HG02798 (cell line): ENCODE measurements around the gene NUAK2.
"Not testable (repeated sequence)": the region's sequence is repeated elsewhere in the genome, so short reads cannot be mapped to it uniquely, and the experiment has no call there.

ENCODE experiments used
- ATAC-seq: cut with Tn5 transposase; IDR thresholded peaks from one replicate; pipeline ENCODE4 v1.9.1; 2021; ENCODE audit warnings: mild to moderate bottlenecking; ENCODE audit not compliant: unreplicated experiment, poor library complexity

The NUAK2 gene

GRCh38 chr1:205301205-205301821 lies 20.2 kb downstream of the NUAK2 start:
- ATAC-seq: no peak

DNA sequence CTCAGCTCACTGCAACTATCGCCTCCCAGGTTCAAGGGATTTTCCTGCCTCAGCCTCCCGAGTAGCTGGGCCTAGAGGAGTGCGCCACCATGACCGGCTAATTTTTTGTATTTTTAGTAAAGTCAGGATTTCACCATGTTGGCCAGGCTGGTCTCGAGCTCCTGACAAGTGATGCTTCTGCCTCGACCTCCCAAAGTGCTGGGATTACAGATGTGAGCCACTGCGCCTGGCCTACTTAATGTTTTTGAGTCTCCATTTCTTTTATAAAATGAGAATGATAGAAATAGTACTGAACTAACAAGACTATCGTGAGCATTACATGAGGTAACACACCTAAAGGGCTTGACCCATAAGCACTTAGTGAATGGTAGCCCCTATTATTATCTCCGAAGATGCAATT lies 21.4 kb downstream of the NUAK2 start:
- ATAC-seq: no peak

GRCh38 chr1:205298191-205298994 lies 23.2 kb downstream of the NUAK2 start:
- no peak for ATAC-seq

DNA sequence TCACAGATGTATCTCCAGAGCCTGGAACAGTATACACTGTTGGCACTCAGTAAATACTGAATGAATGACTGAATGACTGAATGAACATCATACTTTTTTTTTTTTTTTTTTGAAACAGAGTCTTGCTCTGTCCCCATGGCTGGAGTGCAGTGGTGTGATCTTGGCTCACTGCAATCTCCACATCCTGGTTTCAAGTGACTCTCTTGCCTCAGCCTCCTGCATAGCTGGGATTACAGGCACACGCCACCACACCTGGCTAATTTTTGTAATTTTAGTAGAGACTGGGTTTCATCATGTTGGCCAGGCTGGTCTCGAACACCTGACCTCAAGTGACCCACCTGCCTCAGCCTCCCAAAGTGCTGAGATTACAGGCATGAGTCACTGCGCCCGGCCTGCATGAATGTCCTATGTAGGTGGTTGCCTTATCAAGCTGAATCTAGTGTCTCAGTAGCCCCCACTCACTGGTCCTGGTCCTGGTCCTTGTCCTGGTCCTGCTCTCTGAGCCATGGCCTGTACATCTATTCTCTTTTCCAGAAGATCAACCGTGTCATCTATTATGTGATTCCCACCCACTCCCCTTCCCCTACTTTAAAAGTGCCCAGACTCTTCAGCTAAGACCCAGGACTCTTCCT lies 23.9 kb downstream of the NUAK2 start:
- not testable (repeated sequence) for ATAC-seq

GRCh38 chr1:205296154-205296553 lies 25.4 kb downstream of the NUAK2 start:
- no peak for ATAC-seq

DNA sequence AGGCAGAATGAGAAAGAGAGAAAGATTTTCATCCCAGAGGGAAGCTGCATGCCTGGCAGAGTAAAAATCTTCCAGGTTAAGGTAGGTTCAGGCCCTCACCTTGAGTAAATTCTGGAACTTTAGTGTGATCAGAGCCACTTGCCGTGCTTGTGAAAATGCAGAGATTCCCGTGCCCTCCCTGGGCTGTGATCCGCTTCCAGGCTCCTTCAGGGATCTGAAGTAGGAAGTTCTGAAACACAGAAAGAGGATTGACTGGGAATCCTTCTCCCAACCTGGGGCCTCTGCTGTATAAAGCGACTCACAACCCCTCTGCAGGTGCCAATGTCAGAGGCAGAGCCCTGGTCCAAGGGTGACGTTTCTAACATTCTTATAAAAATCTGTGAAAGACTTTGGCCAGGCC lies 26.6 kb downstream of the NUAK2 start:
- ATAC-seq: no peak

GRCh38 chr1:205294175-205294917 lies 27.2 kb downstream of the NUAK2 start:
- ATAC-seq: no peak

DNA sequence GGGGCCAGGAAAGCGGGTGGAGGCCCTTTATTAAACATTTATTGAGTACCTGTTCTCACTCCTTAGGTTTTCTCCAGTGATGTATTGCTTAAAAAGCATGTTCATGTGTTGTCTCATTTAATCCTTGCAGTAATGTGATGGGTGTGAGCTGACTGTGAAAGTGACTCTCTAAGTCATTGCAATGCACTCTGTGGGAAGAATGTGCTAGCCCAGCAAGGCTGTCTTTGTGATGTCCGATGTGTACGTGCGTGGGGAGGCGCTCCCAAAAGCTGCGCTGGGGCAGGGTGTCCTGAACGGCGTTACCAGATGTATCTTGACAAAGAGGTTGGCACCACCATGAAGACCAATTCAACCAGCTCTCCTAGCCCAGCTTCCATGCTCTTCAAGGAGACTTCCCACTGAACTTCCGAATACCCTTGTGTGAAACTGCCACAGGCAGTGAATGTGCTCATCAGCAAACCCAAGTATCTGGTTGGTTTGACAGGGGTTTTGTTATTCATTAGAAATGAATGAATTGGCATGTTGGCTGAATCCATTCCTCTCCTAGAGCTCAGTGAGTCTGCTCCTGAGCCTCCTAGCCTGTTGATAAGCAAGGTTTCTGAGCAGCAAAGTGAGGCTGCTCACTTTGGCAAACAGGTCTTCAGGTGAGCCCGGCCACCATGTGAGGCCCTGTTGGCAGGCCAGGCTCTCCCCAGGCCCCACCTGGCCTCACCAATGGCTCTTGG lies 28.0 kb downstream of the NUAK2 start:
- ATAC-seq: no peak

DNA sequence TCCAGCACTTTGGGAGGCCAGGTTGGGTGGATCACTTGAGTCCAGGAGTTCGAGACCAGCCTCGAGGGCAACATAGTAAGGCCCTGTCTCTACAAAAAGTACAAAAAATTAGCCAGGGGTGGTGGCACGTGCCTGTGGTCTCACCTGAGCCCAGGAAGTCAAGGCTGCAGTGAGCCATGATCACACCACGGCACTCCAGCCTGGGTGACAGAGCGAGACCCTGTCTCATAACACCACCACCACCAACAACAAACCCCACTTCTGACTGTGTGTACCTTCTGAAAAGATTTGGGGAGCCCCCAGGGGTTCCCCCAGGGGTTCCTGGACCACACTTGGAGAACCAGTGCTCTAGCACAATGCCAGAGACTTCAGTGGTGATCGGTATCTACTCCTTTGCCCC lies 29.9 kb downstream of the NUAK2 start:
- ATAC-seq: no peak

DNA sequence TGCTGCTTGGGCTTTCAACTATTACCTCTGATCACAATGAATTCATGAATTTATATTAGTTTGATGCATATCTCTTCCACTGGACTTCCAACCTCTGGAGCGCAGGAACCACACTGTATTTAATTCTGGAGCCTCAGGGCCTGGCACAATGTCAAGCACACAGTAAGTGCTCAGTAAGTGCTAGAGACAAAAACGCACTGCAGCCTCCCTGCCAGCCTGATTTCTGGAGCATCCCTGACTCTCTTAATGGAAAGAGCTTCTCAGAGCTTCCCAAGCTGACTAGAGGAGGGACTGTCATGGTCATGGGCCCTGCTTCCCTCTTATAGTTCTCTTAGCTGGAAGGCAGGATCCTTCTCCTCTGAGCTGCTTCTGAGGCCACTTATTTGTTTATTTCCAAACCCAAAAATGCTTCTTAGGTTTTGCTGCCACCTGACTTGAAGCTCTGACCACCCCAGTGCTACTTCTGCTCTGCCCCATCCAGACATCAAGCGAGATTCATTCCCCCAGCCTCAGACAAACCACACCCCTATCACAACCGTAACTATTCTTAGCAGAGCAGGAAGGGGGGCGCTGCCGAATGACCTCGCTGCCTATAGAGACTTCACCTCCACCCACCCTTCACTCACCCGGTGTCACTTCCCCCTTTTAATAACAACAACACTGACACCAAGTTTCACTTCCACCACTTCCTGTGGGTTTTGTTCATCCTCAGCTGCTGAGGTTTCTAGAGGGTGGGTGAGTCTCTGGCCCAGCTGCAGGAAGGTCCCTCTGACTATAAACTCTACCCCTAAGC lies 33.6 kb downstream of the NUAK2 start:
- peak; percentile 87 for ATAC-seq

DNA sequence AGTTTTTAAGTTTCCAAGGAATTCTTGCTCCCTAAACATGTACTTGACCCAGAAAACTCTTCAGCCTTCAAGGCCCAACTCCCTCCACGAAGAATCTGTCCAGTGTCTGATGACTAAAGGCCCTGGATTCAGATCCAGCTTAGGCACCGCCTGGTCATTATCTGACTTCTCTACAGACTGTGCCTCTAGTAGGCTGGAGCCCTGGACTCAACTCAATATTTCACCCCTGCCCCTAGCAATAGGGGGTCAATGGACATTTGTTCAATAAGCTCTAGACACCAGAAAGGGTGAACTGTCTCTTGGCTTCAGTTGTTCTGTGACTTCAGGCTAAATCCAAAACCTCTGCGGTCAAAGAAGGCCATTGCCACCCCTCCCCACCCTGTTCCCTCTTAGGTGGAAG lies 34.5 kb downstream of the NUAK2 start:
- no peak for ATAC-seq

DNA sequence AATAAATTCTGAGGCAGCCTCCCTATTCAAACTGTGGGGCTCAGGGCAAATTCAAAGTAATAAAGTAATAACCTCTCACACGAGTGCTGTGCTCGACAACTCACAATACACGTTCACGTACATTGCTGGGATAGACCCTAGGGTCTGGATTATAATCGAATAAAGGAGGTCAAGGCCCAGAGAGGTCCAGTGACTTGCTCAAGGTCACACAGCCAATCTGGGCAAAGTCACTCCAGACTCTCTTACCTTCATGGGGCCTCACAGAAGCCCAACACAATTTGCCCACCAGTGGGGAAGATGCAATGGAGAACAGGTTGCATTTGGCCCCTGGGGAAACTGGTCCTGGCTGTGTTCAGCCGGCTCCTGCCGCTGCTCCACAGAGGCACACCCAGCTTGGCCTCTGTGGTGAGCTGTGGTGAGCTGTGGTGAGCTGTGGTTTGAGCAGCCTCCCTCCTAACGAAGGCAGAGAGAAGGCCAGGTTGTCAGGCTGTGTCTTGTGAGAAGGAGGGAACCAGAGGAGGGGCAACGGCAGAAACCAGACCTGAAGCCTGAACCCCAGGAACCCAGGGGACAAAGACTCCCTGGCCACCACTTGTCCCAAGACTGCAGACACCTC lies 35.1 kb downstream of the NUAK2 start:
- ATAC-seq: peak; percentile 33

DNA sequence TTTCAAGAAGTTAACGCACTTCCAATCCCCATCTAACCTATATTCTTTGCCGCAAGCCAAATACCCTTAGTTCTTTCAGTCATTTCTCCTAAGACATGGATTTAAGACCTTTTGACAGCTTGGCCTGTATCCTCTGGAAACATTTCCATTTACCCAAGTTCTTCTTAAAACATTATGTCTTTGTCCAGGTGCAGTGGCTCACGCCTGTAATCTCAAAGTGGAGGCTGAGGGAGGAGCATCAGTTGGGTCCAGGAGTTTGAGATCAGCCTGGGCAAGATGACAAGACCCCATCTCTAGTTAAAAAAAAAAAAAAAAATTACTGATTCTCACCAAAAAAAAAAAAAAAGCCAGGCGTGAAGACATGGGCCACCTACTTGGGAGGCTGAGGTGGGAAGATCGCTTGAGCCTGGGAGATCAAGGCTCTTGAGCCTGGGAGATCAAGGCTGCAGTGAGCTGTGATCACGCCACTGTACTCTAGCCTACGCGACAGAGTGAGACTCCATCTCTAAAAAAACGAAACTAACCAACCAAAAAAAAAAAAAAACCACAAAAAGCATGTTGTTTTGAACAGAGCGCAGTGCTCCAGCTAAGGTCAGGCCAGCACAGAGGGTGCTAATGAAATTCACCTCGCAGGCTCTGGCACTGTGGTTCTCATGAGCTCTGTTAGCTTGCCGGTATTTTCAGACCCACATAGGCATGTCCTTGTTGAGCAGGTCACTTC lies 36.0 kb downstream of the NUAK2 start:
- peak; percentile 38 for ATAC-seq

GRCh38 chr1:205284420-205285144 lies 37.0 kb downstream of the NUAK2 start:
- ATAC-seq: no peak

DNA sequence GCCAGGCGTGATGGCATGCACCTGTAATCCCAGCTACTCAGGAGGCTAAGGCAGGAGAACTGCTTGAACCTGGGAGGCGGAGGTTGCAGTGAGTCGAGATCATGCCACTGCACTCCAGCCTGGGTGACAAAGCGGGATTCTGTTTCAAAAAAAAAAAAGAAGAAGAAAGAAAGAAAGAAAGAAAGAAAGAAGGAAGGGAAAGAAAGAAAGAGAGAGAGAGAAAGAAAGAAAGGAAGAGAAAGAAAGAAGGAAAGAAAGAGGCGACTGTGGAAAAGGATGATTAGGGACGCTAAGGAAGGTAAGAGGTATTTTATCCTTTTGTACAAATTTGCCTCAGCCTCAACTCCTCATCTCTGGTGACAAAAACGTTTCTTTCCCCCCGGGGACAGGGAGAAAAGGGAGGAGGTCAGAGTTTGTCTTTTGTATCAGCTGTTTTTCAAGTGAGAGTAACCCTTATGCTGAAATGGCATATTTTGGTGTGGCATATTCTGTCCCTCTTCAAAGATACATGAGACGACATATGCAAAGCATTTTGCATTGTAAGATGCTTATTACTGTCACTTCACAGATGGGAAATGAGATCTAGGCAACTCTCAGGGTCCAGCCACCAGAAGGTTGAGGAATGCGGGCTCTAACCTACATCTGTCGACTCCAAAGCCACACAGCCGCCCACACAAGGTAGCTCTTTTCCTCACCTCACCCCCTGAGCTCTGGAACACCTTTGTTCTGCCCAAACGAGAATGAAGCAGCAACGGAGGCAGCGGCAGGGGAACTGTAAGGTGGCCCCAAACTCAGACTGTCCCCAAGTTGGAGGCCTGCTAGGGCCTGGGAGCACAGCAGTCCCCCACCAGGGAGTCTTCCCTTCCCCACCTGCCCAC lies 38.0 kb downstream of the NUAK2 start:
- no peak for ATAC-seq

DNA sequence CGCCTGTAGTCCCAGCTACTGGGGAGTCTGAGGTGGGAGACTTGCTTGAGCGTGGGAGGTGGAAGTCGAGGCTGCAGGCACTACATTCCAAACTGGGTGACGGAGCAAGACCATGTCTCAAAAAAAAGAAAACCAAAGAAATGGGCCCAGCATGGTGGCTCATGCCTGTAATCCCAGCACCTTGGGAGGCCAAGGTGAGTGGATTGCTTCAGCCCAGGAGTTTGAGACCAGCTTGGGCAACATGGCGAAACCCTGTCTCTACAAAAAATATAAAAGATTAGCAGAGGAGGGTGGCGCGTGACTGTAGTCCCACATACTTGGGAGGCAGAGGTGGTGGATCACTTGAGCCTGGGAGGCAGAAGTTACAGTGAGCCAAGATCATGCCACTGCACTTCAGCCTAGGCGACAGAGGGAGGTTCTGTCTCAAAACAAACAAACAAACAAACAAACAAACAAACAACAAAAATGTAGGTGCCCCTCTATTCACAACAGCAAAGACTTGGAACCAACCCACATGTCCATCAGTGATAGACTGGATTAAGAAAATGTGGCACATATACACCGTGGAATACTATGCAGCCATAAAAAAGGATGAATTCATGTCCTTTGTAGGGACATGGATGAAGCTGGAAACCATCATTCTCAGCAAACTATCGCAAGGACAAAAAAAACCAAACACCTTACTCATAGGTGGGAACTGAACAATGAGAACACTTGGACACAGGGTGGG lies 40.7 kb downstream of the NUAK2 start:
- ATAC-seq: not testable (repeated sequence)
